GM18867 (cell line): Measurements from ENCODE around the gene C12orf57.

ENCODE experiments used
- ATAC-seq: cut with Tn5 transposase; IDR thresholded peaks from one replicate; pipeline ENCODE4 v1.9.1; 2021; ENCODE audit warnings: mild to moderate bottlenecking, moderate library complexity; ENCODE audit not compliant: unreplicated experiment

Gene C12orf57

DNA sequence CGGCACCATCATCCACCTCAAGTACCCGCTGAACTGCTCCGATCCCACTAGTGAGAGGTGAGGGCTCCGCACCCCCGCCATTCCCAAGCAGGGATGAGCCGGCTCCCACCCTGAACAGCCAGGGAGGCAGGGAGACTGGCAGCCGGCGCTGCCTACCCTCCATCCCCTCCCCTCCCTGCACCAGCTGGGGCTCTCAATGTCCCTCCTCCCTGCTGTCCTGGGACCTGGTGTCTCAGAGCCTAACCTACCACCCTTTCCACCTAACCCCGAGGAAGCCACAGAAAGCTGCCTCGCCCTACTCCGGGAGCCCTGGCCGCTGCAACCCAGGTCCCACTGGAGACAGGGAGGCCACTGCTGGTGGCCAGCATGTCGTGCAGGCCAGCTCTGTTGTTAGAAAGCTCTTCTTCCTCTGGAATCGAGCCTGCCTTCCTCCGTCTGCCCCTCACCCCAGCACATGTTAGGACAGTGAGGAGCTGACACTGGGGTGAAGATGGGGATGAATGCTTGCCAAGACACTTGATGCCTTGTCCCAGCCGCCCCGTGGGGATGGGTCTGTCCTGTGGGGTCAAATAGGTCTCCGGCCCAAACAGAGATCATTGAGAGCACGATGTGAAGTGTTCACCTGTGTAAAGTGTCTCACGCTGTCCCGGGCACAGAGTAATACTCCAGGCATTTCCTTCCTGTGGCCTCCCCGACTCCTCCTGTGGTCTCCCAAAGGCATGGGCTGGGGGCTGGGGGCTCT, 8.5 kb downstream of the C12orf57 start:
- ATAC-seq = no peak

DNA sequence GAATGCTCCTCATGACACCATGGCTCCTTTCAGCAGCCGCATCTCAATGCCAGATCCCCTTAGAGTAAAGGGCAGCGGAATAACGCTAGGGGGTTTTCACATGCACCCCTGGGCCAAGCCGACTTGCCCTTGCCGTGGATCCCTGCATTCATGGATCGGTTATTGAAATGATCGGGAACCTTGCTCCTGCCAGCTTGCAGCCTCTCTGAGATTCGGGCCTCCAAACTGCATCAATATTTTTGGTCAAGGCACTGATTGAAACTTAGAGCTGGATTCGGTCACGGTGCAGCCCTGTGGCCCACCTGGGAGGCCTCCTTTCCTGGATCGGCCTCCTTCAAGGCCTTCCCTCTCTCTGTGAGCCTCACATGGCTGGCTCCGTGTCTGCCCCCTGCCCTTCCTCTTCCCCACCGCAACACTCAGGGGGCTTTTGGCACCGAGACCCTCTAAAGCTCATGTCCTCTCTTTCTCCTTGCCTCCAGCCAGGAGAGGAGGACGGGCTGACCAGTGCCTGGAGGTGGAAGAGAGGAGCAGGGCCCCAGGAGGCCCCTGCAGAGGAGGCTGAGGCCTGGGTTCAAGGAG, 9.1 kb downstream of the C12orf57 start:
- no peak for ATAC-seq

DNA sequence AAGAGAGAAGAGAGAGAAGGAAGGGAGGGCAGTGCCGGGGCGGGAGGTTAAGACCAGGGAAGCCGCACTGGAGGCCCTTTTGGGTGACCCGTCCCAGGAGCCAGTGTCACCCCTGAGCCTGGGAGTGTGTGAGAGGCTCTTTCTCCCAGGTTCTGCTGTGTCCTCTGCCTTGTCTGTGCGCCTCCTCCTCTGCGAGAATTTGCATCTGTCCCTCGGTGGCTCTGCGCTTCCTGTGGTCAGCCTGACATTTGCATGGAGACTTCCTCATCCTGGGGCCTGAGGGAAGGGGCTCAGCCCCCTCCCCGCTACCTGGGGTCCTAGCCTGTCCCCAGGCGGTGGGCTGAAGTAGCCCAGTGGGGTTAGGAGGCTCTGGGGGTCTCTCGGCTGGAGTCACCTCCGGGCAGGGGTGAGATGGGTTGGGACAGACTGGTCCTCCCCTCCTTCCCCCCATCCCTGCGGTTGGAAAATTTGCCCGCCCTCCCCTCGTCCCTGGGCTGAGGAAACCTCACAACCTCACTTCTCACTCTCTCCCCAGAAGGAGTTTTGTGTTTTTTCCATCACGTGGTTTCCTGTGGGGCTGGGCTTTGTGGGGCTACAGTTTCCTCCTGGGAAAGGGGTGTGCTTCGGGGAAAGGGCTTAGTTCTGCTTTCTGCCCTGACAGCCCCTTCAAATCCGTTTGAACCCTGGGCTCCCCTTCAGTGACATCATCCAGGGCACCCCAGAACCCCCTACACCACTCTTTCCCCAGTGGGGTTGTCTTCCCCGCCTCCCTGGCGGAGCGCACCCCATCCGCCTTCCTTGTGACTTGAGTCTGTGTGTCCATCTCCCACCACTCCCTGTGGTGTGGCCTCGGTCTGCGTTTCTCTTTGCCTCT, 9.9 kb downstream of the C12orf57 start:
- ATAC-seq = peak; percentile 40

DNA sequence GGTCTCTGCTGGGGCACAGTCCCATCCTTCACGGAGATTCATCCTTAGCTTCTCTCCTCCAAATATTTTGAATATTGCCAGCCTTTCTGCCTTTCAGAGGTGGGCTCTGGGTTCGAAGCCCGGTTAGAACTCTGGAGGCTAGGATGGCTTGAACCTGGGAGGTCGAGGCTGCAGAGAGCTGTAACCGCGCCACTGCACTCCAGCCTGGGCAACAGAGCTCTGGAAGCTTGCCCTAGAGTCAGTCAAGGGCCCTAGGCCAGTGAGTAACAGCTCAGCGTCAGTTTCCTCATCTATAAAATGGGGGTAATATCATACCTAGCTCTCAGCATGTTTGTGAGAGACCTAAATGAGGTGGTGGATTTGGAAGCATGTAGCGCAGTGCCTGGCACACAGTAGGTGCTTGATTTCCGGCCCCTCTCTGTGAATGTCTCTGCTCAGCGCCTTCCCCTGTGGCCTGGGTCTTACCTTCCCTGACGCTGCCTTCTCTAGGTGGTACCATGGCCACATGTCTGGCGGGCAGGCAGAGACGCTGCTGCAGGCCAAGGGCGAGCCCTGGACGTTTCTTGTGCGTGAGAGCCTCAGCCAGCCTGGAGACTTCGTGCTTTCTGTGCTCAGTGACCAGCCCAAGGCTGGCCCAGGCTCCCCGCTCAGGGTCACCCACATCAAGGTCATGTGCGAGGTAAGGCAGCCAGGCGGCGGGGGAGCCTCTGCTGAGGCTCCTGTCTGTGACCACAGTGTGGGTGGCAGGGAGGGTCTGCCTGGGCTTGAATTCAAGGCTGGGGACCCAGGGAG, 10.7 kb downstream of the C12orf57 start:
- no peak for ATAC-seq

DNA sequence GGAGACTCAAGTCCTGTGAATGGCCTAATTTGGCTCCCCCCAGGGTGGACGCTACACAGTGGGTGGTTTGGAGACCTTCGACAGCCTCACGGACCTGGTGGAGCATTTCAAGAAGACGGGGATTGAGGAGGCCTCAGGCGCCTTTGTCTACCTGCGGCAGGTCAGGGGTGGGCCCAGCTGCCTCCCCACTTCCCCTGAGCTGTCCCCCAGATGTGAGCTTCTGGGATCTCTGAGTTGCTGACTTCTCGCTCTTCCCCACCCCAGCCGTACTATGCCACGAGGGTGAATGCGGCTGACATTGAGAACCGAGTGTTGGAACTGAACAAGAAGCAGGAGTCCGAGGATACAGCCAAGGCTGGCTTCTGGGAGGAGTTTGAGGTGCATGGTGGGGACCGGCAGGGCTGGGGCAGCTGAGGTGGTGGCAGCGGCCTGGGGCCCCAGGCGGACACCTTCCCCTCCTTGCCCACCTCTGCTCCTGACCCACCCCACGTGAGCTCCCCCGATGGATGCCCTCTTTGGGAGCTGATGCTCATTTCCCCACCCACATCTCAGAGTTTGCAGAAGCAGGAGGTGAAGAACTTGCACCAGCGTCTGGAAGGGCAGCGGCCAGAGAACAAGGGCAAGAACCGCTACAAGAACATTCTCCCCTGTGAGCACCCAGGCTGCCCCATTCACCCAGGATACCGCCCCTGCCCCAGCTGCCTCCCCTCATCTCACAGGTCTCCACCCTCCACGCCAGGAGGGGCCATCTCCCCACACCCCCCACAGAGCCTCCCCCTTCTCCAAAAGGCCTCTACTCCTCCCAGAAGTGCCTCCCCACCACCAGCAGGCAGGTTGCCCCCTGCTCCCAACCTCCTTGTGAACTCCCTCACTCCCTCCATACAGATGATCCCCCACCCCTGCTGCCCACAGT, 11.5 kb downstream of the C12orf57 start:
- ATAC-seq = no peak

DNA sequence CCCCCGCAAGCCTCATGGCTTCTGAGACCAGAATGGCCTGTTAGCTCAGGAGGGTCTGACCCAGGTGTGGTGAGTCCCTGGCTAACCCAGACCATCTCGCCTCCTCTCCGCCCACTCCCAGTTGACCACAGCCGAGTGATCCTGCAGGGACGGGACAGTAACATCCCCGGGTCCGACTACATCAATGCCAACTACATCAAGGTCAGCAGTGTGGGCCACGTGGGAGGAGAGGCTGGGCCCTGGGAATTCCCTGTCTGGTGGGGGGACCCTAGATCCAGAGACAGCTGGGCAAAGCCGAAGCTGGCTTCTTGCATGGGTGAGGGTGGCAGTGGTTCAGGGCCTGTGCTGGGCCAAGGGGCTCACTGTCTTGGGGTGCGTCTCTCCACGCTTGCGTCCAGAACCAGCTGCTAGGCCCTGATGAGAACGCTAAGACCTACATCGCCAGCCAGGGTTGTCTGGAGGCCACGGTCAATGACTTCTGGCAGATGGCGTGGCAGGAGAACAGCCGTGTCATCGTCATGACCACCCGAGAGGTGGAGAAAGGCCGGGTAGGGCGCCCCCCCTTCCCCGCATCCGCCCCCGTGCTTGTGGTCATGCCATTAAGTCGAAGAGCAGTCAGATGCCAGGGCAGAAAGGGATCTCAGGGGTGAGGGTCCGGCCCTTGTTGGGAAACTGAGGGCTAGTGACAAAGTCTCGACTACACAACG, 12.4 kb downstream of the C12orf57 start:
- ATAC-seq = no peak

DNA sequence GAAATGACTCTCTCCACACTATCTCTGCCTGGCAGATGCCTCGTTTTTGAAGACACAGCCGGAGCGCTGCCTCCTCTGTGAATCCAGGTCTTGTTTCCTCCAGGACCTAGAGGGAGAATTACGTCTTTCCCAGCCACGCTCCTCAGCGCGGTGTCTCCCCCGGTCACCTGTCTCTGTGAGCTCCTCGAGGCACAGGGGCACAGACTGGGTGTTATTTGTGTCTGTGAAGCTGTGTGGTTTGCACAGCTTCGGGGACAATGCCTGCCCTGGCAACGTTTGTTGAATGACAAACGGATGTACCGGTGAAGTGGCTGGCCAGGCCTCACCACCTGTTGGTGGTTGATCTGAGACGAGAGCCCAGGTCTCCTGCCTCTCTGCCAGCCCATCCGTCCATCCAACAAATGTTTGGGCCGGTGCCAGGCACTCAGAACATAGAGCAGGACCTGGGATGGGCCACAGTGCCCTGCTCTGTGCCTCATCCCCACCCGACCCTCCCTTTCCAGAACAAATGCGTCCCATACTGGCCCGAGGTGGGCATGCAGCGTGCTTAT, 13.4 kb downstream of the C12orf57 start:
- no peak for ATAC-seq

DNA sequence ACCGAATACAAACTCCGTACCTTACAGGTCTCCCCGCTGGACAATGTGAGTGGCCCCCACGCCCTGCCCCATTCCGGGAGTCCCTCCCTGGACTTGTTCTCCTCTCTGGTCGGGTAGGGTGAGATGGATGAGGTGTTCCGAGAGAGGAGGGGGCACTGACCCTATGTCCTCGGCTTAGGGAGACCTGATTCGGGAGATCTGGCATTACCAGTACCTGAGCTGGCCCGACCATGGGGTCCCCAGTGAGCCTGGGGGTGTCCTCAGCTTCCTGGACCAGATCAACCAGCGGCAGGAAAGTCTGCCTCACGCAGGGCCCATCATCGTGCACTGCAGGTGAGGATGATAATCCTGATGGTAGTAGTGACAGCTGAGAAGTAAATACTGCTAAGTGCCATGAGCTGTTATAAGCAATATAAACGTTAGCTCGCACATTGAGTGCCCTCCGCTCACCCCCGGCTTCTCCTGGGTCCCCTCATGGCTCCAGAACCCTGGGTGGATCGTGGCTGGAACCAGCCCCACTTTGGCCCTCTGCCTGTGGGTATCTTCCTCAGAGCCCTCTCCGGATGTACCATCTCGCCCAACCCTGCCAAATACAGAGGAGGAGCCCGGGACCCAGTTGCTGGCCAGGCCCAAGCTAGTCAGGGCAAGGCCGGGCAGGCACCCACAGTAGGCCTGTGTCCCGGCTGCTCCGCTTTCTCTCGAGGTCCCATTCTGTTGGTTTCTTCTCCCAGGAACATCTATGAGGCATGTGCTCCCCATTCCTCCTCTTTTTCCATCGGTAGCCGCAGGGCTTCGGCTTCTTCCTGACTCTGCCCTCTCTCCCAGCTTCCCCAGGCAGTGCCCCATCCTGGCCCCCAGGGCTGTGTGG, 14.2 kb downstream of the C12orf57 start:
- ATAC-seq = no peak

DNA sequence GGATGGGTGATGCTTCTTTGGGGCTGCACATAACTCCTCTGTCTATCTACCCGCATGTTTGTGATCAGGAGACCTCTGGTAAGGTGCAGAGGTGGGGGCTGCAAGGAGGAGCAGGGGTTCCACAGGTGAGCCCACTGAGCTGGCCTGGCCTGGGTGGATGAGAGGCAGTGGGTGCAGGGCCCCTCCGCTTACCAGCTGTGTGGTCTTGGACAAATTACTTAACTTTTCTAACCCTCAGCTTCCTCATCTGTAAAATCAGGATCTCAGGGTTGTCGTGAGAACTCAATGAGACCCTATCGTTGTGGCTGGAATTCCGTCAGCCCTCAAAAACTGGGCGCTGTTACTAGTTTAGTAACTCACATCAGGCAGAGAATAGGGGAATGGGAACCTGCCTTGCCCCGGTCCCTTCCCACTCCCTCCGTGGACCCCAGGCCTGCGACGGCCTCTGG, 14.8 kb downstream of the C12orf57 start:
- no peak for ATAC-seq

DNA sequence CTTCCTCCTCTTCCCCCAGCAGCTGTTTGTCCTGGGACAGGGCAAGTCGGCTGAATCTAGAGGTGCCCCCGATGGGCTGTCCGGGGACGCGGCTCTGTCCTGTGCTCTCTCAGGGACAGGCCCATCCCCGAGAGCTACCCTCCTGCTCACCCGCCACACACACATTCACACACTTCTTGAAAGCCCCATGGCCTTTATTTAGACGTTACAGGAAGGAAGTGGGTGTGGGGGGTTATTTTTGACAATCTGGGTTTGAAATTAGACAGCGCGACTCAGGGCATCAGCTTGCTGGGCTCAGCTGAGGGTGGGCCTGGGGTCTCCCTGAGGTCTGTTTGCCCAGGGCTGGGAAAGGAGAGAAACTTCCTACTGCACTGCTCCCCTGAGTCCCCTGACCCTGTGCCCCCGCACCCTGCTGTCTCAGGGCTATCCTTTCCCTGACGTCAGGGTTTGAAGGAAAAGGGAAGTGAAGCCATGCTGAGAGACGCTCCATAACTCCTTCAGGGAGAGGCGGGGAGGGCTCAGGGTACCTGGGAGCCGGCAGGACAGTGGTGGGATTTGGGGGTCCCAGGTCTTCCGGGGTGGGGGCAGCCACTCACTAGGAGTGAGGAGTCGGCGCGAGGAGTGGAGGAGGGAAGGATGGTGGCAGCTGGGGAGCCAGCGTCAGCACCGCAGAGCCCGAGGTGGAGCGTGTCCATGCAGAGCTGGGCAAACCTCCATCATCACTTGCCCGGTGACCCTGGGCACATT, 15.4 kb downstream of the C12orf57 start:
- peak; percentile 38 for ATAC-seq

DNA sequence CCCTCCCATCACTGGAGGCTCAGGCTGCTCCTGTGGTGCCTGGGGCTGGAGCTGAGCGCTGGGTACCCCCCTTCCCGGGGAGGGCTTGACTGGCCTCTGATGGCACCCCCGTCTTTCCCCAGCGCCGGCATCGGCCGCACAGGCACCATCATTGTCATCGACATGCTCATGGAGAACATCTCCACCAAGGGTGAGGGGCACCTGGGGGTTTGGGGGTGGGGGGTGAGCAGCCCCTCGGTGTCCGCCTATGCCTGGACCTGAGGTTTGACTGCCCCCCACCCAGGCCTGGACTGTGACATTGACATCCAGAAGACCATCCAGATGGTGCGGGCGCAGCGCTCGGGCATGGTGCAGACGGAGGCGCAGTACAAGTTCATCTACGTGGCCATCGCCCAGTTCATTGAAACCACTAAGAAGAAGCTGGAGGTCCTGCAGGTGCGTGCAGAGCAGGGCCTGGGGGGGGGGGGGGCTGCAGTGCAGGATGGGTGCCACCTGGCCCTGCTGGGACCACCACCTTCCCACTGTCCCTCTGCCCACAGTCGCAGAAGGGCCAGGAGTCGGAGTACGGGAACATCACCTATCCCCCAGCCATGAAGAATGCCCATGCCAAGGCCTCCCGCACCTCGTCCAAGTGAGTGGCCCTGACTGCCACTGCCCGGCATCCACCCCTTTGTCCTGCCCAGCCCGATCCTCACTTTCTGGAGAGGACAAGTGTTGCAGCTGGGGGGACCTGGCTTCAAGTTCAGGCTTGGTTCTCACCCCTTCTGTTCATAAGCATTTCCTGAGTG, 16.2 kb downstream of the C12orf57 start:
- no peak for ATAC-seq

DNA sequence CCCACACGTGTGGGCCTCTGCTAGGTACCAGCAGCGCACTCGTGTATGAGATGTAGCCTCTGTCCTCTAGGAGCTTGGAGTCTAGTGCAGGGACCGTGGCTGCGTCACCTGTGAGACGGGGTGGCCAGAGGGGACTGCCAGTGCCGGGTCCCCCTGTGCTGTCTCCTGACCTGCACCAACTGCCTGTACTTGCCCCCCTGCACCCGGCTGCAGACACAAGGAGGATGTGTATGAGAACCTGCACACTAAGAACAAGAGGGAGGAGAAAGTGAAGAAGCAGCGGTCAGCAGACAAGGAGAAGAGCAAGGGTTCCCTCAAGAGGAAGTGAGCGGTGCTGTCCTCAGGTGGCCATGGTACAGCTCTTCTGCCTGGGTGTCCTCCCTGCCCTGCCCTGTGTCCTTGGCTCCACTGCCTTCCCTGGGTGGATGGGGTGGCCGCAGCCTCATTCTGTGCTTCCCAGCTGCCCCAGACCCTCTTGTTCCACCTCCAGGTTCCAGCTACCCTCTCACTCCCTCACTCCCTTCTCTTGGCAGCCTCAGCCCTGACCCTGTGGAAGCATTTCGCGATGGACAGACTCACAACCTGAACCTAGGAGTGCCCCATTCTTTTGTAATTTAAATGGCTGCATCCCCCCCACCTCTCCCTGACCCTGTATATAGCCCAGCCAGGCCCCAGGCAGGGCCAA, 16.9 kb downstream of the C12orf57 start:
- no peak for ATAC-seq

DNA sequence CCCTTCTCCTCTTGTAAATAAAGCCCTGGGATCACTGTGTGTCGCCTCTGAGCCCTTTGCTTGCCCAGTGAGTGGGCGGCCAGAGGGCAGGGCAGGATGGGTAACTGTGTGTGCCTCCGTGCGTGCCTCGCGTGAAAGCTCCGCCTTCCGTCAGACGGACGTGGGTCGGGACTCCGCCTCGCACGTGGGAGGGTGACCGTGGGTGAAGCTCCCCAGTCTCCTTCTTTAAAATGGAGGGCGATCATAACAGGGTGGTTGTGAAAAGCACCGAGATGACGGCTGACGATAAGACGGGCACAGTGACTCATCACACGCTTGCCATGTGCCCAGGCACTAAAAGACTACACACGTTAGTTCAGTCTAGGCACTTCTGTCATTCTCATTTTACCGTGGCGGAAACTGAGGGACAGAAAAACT, 17.5 kb downstream of the C12orf57 start:
- peak; percentile 20 for ATAC-seq

DNA sequence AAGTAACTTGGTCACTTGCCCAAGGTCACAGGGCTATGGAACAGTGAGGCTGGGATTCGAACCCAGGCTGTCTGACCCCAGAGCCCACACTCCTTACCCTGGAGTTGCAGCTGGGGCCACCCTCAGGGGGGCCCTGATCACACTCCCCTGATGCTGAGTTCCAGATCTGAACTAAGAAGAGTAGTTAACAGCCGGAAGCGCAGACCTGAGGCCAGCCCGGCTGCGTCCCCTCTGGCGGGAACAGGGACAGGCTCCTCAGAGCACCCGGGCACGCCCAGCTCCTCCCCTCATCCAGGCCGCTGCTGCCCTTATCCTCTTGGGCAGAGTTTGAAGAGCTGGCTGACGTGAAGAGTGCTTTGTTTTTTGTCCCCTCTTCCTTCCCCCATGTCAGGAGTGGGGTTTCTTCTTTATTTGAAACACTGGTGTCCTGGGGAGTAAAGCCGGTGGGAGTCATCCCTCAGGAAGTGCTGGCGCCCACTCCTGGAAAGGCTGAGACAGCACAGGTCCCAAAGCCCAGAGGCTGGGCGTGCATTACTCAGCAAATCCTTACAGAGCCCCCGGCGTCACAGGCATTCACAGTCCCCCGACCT, 18.0 kb downstream of the C12orf57 start:
- peak; percentile 11 for ATAC-seq

DNA sequence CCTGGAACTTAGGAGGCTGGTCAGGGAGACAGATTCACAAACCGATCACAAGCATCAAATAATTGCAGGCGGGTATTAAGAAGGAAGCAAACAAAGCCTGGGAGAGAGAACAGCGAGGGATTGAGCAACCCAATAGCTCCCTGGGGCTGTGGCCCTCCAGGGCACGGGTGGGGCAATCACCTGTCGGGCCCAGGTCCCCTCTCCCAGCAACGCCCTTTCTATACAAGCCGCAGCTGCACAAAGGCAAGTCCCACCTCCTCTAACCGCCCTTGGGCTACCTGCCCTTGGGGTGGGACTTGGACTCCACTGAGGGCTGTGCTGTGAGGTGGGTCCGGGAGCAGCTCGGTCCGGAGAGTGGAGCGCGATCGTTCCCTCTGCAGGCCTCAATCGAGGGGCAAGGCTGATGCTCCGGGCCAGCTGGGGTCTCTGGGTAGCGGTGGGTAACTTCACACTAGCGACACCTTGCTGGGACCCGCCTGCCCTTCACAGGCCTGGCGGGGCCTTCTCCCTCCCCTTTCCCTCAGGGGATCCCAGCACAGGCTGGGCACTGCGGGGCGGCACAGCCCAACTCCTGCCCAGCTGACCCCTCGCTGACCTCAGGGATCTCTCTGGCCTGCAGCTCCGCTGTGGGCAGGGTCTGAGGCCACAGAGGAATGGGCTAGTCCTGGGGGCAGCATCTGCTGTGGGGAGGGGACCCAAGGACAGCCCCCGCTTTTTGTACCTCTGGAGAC, 18.6 kb downstream of the C12orf57 start:
- no peak for ATAC-seq
